ENCODE results near the gene SEC24C.

DNA sequence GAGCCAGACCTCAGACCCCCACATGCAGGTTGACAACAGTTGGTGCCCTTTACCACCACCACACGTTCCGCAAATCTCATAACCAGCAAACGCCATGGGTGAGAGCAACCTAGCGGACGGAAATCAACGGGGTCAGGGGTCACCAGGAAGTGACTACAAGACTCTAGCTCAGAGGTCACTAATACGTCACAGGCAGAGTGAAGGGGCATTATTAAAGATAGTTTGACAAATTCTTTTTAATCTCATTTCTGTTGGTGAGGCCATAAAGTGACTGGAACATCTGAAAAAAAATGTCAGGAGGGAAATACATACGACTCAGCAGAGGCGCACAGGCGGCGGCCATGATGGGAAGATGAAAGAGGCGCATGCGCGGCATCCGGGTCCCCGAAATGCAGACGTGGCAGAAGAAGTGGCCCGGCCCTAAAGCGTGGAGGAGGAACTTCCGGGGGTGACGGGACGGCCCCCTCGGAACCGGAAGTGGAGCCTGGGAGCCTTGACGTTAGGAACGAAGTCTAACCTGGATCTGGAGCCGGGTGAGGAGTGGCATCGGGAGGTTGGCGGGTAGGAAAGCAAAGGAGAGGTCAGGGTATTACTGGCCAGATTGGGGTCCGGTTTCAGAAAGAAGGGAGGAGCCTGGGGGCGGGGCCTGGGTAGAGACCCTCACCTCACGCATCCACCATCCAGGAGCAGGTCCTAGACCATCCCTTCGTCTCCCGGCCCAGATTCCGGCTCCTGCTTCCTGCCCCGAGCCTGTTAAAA lies at the start of gene SEC24C:
- TF ChIP-seq, protein P1, sequence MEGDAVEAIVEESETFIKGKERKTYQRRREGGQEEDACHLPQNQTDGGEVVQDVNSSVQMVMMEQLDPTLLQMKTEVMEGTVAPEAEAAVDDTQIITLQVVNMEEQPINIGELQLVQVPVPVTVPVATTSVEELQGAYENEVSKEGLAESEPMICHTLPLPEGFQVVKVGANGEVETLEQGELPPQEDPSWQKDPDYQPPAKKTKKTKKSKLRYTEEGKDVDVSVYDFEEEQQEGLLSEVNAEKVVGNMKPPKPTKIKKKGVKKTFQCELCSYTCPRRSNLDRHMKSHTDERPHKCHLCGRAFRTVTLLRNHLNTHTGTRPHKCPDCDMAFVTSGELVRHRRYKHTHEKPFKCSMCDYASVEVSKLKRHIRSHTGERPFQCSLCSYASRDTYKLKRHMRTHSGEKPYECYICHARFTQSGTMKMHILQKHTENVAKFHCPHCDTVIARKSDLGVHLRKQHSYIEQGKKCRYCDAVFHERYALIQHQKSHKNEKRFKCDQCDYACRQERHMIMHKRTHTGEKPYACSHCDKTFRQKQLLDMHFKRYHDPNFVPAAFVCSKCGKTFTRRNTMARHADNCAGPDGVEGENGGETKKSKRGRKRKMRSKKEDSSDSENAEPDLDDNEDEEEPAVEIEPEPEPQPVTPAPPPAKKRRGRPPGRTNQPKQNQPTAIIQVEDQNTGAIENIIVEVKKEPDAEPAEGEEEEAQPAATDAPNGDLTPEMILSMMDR (conservative IDR thresholded peaks at IDR 0.05; ENCODE audit: low read depth, low read length): no peak
- no peak for TF ChIP-seq EZH2 (IDR thresholded peaks at IDR 0.05; ENCODE audit: low read length, unreplicated experiment)

Measured in PC-3 (cell line).